ENCODE data around the gene SUCNR1.
"Not testable (repeated sequence)": the region's sequence is repeated elsewhere in the genome, so short reads cannot be mapped to it uniquely, and the experiment has no call there.

SUCNR1 gene

DNA sequence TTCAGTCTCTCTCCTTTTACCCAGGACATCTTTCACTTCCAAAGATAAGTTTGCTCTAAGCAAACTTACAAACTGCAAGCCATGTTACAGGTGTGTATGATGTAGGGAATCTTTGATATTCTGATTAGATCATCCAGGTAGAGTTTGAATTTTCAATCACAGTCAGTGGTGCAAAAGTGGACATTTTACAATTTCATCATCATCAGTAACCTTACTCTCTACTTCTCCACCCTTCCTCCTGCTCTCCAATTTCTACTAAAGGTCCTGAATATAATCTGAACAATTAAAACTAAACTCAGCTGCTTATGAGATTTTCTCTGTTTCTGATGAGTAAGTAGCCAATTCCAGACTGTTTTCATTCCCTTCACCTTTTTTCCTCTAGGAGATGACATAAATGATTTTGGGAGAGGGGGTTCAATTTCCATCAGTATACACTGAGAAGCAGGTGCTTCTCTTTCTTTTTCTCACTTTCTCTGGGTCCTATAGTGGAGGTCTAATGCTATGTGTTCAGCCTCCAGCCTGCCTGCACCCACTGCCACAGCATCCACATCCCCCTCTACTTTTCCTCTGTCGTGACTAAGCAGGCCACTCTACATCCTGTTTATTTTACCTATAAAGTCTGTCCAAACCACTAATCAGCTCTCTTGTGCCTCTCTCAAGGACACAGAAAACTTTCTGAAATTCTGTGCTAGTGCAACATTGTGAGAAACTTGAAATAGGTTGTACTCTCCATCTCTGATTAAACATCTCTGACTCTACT, 27.6 kb downstream of the SUCNR1 start:
- no peak for DNase-seq

DNA sequence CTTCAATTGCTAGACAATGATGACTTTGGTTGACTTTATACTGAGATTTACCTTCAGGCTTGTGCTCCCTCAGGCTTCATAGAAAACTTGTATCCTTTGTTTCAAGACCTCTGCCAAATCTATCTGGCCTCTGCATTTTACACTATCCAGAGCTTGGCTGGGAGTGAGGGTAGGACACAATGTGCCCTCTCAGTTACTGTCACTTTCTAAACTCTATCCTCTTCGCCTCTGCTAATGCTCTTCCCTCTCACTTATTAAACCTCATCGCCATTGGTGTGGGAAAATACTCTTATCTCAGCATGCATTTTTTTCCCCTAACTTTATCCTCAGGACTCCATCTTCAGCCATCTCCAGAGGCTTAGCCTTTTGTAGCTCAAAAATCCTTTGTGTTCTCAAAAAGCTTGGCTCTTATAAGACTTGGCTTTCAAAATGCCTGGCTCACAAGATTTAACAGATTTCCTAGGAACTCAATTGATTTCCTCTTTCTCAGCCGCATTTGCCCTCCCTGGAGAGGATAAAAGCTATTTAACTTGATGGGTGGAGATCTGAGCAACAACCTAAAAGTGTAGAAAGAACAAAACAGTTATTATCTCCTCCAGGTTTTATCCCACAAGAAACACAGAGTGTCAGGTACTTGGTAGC, 28.3 kb downstream of the SUCNR1 start:
- no peak for DNase-seq

DNA sequence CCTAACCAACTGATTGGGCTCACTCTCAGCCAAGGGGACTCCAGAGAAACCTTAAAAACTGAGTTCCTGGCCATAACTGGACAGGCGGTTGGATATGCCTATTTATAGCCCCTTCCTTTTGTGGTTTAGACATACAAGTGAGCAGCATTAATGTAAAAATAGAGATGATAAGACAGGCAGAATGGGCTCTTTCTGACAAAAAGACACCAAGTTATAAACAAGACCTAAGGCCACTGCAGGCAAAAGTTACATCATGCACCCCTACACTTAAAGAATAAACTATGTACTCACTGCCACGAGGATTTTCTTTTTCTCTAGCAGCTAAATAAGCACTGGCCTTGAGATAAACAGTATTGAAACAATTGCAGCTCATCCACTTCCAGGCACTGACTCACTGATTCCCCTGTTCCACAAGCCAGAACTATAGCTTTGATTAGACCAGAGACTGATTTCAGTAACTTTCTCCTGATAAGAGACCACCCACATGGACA, 30.1 kb downstream of the SUCNR1 start:
- no peak for DNase-seq

GRCh38 chr3:151905647-151906046, 32.2 kb downstream of the SUCNR1 start:
- no peak for DNase-seq

- no peak for DNase-seq
Measured at GRCh38 chr3:151906751-151907150, 33.3 kb downstream of the SUCNR1 start.

GRCh38 chr3:151908399-151908798, 35.0 kb downstream of the SUCNR1 start:
- DNase-seq, result no peak

- no peak for DNase-seq
Measured at GRCh38 chr3:151909681-151910405, 36.4 kb downstream of the SUCNR1 start.

- no peak for DNase-seq
Measured at GRCh38 chr3:151911462-151911861, 38.0 kb downstream of the SUCNR1 start.

DNA sequence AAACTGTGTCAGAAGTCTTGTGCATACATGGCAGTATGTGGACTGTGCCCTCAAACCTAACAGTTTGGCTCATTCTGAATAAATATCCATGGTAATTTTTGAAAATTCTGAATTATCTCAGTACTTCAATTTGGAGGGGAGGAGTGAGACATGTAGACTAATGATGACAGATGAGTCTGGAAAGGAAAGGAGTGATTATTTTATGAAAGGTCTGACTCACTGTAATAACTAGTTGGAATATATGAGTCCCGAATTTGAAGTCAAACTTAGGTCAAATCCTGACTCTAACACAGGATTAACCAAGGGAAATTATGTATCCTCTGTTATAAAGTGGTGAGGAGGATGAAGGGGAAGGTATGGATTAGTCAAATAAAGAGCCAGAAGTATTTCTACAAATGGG, 38.6 kb downstream of the SUCNR1 start:
- no peak for DNase-seq

GRCh38 chr3:151916781-151917180, 43.3 kb downstream of the SUCNR1 start:
- no peak for DNase-seq

- no peak for DNase-seq
Measured at GRCh38 chr3:151918253-151919029, 45.0 kb downstream of the SUCNR1 start.

DNA sequence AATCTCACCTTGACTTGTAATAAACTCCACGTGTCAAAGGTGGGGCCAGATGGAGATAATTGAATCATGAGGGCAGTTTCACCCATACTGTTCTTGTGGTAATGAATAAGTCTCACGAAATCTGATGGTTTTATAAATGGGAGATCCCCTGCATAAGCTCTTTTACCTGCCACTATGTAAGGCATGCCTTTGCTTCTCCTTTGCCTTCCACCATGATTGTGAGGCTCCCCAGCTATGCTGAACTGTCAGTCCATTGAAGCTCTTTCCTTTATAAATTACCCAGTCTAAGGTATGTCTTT, 45.5 kb downstream of the SUCNR1 start:
- no peak for DNase-seq

GRCh38 chr3:151919446-151919845, 46.0 kb downstream of the SUCNR1 start:
- DNase-seq, result no peak

GRCh38 chr3:151923901-151924300, 50.5 kb downstream of the SUCNR1 start:
- no peak for DNase-seq

GRCh38 chr3:151924753-151925152, 51.3 kb downstream of the SUCNR1 start:
- DNase-seq, result no peak

GRCh38 chr3:151925419-151925818, 52.0 kb downstream of the SUCNR1 start:
- no peak for DNase-seq

DNA sequence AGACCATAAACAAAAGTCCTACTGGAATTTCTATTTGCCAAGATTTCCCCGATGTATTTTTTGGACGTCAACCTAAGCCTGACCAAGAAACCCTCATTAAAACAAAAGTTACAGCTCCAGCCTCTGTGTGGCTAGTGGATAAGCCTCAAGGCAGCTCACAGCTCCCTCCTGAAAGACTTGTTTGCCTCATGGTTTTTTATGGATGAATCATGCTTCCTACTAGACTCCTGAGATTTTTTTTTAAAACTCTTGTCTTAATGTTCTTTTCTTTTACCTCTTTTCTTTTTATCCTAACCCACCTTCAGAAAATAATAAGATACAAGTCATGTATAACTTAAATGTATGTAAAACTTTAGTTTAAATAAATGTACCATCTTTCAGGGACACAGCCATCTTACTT, 52.4 kb downstream of the SUCNR1 start:
- no peak for DNase-seq

DNA sequence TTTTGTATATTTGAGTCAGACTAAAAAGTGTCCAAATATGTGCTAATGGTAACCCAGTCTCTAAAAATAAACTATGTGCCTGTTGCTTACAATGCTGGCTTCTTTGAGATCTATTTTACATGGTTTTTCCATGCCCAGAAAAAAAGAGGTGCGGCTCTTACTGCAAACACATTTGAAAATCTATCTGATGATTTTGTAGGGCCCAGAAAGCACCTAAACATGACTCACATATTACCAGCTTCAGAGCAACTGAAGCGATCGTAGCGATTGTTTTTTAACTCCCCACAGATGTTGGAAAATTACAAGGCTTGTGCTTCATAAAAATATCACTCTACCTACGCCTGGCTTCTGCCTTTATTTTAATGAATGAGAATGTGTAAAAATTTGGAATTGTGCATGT, 53.5 kb downstream of the SUCNR1 start:
- no peak for DNase-seq

DNA sequence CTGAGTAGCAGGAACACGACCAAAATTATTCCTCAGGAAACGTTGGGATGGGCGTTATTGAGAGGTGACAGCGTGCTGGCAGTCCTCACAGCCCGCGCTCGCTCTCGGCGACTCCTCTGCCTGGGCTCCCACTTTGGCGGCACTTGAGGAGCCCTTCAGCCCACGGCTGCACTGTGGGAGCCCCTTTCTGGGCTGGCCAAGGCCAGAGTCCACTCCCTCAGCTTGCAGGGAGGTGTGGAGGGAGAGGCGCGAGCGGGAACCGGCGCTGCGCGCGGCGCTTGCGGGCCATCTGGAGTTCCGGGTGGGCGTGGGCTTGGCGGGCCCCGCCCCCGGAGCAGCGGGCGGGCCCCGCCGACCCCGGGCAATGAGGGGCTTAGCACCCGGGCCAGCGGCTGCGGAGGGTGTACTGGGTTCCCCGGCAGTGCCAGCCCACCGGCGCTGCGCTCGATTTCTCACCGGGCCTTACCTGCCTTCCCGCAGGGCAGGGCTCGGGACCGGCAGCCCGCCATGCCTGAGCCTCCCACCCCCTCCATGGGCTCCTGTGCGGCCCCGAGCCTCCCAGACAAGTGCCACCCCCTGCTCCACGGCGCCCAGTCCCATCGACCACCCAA, 54.6 kb downstream of the SUCNR1 start:
- DNase-seq, result not testable (repeated sequence)

- DNase-seq, result no peak
Measured at GRCh38 chr3:151931171-151931570, 57.7 kb downstream of the SUCNR1 start.

- DNase-seq, result no peak
Measured at GRCh38 chr3:151933234-151933853, 59.9 kb downstream of the SUCNR1 start.

All from femur (tissue), 1 donor.